ENCODE data around the gene LDAH.

LDAH gene

DNA sequence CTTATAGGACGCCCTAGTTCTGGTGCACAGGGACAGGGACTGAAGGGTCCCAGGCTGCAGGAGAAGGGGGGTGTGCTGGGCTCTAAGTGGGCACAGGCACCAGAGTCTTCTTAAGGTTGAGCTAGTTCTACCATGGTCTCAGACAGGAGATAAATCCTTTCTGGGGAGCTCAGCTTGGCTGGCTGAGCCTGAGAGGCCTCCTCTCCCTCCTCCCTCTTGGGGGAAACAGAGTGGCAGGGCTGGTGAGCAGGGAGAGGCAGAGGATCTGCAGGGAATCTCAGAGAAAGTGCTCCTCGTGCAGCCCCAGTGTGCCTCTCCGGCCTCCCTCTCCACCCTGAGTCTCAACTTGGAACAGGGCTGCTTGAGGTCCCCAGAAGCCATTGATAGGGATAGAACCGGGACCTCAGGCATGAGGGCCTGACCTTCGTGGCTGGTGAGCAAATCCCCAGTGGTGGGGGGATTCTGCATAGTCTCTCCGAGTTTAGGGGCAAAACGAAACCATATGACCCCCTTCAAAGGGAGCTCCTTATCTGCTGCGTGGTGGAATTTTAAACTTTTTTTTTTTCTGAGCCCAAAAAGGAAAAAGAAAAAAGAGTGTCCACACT lies 153.9 kb downstream of the LDAH start:
- DNase-seq (ENCODE audit: low read depth in 3 of 3, low spot score in 1 of 3), result no peak

DNA sequence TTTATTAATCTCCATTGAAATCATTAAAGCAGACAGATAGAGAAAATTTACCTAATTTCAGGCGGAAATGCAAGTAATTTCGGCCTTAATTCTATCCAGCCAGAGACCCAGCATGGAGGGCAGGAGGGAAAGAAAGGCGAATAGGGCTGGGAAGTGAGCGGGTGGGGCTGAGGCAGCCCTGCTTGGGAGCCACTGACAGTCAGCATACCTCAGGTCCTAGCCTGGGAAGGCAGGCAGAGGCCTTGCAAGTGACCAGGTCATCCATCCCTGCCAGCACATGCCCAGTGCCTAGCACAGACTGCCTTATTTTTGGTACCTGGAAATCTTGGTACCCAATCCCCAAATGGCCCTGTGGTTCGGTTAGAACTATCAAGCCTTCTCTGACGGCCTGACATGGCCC lies 154.4 kb downstream of the LDAH start:
- DNase-seq (ENCODE audit: low read depth in 3 of 3, low spot score in 1 of 3), result no peak

DNA sequence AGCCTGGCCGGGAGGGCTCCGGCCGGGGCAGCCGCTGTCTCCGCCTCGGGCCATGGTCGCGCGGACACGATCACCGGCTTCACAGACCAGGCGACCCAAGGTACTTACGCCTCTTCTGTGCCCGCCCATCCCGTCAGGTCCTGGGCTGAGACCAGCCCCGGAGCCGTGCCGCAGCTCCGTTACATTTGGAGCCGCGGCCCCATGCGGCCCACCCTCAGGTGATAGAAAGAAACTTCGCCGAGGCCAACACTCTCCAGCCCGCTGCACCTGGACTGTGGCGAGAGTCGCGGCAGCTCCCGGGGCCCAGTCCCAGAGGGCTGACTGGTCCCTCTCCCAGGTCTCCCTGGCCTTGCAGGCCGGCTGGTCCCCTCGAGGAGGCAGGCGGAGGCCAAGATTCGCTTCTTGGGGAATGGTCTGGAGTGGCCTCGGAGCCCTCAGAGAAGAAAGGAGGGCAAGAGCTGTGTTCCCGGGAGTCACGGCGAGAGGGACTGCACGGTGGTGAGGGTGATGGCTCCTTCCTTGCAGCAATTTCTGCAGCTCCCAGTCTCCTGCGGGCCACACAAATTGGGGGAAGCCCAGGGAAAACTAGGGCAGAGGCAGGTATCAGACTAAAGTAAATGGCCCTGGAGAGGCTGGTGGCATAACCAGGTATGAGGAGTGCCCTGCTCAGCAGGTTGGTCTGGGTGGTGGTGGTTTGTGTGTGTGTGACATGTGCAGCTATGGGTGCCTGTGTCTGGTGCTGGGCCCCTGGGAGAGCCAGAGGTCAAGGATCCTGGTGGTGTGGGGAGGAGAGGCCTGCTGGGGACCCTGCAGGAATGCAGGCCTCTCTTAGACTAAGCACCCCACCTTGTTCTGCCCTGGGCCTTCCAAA lies 155.1 kb downstream of the LDAH start:
- DNase-seq (ENCODE audit: low read depth in 3 of 3, low spot score in 1 of 3), result no peak

- DNase-seq (ENCODE audit: low read depth in 3 of 3, low spot score in 1 of 3), result no peak
Measured at GRCh38 chr2:20667151-20667530, 155.8 kb downstream of the LDAH start.

GRCh38 chr2:20666304-20667150 lies 156.4 kb downstream of the LDAH start, which contains the start of gene GDF7:
Gene GDF7 (plus strand): TSS chr2:20667144. CDS start chr2:20667240, 96 bp downstream.
- DNase-seq (ENCODE audit: low read depth in 3 of 3, low spot score in 1 of 3), result no peak

DNA sequence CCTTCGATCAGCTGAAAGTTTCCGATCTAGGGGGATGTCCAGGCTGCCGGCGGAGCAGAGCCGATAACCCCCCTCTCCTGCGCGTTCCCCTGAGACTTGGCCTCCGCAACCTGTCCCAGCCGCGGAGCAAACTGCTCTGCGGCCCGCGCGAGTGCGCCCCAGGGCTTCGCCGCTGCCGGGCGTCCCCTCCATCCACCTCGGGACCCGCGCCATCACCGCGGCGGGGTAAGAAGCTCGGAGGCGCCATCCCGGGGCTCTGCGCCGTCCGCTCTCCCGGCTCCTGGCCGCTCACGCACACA lies 156.9 kb downstream of the LDAH start:
- DNase-seq (ENCODE audit: low read depth in 3 of 3, low spot score in 1 of 3), result no peak

DNA sequence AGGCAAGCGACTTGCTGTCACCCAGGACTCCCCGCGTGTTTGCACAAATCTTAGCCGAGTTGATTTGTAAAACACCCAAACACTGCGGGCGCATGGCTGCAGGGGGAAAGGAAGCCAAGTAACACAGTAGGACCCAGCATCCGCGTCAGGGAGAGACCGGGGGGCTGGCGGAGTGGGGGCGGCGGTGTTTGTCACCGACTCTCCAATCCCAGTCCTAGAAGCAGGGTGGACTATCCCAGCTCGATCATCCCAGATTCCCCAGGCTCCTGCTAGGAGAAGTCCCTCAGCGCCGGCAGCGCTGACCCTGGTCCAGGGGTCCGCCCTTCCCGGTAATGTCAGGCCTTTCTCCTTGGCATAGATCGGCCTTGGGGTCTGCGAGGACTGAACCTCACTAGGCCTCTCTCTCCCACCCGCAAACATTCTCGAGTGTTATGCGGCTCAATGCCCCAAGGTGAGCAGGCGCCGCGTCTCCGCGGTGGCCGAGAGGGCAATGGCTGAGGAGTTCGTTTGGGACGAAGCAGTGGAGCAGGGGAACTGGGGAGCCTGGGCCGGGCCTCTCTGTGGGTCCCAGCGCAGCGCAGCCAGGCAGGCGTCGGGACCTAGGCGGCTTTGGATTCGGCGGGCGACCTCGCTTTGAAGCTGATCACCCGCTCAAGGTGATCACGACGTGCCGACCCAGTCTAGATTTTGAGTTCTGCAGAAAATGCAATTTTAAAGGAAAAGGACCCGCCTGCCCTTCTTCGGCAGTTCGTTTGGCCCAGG lies 157.5 kb downstream of the LDAH start:
- DNase-seq (ENCODE audit: low read depth in 3 of 3, low spot score in 1 of 3), result no peak

GRCh38 chr2:20664431-20665242 lies 158.3 kb downstream of the LDAH start:
- no peak for DNase-seq (ENCODE audit: low read depth in 3 of 3, low spot score in 1 of 3)

GRCh38 chr2:20664071-20664390 lies 158.9 kb downstream of the LDAH start:
- no peak for DNase-seq (ENCODE audit: low read depth in 3 of 3, low spot score in 1 of 3)

DNA sequence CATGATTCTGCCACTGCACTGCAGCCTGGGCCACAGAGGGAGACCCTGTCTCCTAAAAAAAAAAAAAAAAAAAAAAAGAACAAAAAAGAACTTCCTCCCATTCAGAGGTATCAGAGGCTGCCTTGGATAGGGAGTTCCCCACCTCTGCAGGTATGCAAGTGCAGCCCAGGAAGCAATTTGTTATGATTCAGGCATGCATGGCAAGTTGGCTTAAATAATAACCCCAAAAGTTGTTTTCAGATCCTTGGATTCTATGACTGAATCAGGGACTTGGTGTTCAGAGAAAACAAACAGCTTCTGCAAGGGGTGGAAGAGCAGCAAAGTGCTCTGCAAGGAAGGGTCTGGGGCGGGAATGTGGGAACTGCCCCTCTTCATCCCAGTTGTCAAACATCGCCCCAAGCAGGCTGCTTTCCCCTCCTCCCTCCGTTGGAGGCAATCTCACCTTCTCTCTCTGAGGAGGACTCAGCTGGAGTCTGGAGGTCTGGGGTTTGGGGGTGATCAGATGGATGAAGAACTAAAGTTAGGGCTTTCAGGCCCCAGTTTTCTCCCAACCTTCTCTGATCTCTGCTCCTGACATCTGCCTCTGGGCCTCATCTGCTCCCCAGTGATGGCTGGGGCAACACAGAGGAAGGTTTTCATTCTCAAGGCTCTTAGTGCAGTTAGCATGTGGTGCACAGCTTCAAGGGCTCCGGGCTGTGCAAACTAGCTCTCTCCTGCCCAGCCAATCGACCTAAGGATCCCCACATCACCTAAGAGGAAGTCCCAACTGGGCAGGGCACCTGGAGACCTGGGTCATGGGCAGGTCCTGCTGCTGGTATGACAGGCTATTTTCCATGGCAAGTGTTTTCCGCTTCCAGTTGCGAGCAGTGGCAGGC lies 159.5 kb downstream of the LDAH start:
- DNase-seq (ENCODE audit: low read depth in 3 of 3, low spot score in 1 of 3), result no peak

GRCh38 chr2:20662308-20662937 lies 160.5 kb downstream of the LDAH start:
- no peak for DNase-seq (ENCODE audit: low read depth in 3 of 3, low spot score in 1 of 3)

DNA sequence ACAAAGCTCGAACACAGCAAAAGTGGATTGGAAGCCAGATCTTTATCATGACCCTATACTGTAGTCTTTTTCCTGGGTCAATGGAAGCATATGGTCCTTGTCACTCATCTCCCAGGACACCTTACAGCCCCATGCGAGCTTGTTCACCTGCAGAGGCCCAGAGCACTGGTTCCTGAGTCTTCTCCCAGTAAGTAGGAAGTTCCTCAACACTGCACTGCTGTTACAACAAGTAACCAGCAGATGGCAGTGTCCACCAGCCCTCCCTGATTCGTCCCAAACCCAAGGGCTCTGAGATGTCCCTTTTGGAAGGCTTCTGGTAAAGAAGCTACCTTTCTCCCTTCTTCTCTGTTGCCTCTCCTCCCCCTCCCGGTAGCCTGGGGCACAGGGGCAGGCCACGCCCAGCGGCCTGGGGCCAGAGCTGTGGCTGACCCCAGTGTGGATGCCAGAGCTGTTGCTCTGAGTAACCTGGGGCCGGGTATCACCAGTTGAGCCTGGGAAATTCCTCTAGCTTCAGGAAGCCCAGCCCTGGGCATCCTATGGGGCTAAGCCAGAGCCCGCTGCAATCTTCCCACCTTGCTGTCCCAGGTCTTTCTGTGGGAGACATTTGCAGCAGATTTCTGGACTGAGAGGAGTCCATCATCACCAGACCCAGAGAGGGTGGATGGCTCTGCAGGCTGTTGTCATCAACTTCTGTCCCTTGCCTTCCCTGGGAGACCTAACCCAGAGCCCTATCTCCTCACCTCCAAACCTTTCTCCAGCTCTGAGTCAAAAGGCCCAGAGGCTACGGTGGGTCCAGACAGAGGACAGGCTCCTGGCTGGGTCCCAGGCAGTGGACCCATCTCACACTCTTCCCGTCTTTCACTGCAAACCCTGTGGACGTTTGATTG lies 161.2 kb downstream of the LDAH start:
- DNase-seq (ENCODE audit: low read depth in 3 of 3, low spot score in 1 of 3), result peak; percentile 38 to 50 (median 46)

DNA sequence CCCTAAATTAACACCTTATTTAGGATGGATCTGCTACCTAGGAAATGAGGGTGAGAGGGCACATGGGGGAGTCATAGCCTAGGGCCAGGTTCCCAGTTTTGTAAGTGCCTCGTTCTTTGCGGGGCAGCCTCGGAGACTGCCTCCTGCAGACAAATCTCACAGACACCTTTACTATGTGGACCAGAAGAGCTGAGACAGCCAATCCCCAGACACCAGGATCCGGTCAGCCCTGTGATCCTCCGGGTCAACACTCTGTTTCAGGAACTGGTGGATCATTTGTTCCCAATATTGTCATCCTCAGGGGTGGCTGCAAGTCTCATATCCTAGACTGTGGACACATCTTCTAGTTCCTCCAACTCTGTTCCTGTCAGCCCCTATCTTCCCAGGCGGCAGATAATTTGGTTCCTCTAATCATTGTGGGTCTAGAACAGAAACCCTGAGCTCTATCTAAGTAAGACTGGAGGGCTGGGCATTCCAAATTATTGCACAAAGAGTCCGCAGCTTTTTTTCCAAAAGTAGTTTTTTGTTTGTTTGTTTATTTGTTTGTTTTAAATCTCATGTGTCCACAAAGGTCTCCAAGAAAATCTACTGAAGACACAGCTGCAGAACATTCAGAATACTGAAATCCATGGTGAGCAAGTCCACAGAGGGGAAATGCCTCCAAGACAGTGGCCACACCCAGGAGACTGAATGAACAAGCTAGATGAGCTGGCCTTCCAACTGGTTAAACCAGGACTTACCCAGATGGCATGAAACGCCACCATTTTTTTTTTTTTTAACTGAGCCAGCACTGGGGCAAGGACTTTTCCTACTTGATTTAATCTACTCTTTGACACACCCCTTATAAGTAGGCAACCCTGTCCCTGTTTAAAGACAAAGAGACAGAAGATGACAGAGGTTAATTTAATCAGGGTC lies 162.1 kb downstream of the LDAH start:
- no peak for DNase-seq (ENCODE audit: low read depth in 3 of 3, low spot score in 1 of 3)

GRCh38 chr2:20657522-20658235 lies 165.2 kb downstream of the LDAH start:
- no peak for DNase-seq (ENCODE audit: low read depth in 3 of 3, low spot score in 1 of 3)

- no peak for DNase-seq (ENCODE audit: low read depth in 3 of 3, low spot score in 1 of 3)
Measured at GRCh38 chr2:20656561-20656960, 166.3 kb downstream of the LDAH start.

GRCh38 chr2:20654535-20654813 lies 168.4 kb downstream of the LDAH start:
- DNase-seq (ENCODE audit: low read depth in 3 of 3, low spot score in 1 of 3), result no peak
